HL-60 (cell line): ENCODE data around the gene S100A7.

Experiments
- DNase-seq, 2 experiments: peaks; one replicate each; pipeline ENCODE4 v3.0.0-alpha.2; 2010 to 2020; ENCODE audit warnings: low read depth in 1 of 2, low spot score in 1 of 2
- H3K27ac ChIP-seq: fragments of 250-450 bp; sonication (Bioruptor Pico); replicated peaks from 2 replicates; pipeline ENCODE4 v1.5.1; 2020; ENCODE audit warnings: mild to moderate bottlenecking, moderate library complexity
- H3K27me3 ChIP-seq: fragments of 250-450 bp; sonication (Bioruptor Pico); 2 replicates; pipeline ENCODE4 v1.5.1; 2021; ENCODE audit warnings: mild to moderate bottlenecking, moderate library complexity; ENCODE audit not compliant: insufficient read depth, poor library complexity, severe bottlenecking
- H3K4me3 ChIP-seq: replicated peaks from 2 replicates; pipeline ENCODE4 v1.5.1; 2011; ENCODE audit warnings: mild to moderate bottlenecking, control low read depth, low read length; ENCODE audit not compliant: insufficient read depth
- CTCF ChIP-seq: IDR thresholded peaks from one replicate; pipeline ENCODE4 v1.5.1; 2011; ENCODE audit warnings: low read length, control low read depth, inconsistent platforms; ENCODE audit not compliant: insufficient read depth
- GABPA ChIP-seq: IDR thresholded peaks from 2 replicates; pipeline ENCODE4 v1.6.1; 2012; ENCODE audit warnings: low read depth
- POLR2AphosphoS5 ChIP-seq: IDR thresholded peaks from 2 replicates; pipeline ENCODE4 v1.6.1; 2012; ENCODE audit warnings: low read depth
- SPI1 ChIP-seq: IDR thresholded peaks from 2 replicates; pipeline ENCODE4 v1.6.1; 2012; ENCODE audit warnings: low read depth, mild to moderate bottlenecking, borderline replicate concordance
- TF ChIP-seq, protein P1 (sequence below): IDR thresholded peaks from 2 replicates; pipeline ENCODE4 v1.6.1; 2012; ENCODE audit warnings: low read depth; ENCODE audit not compliant: insufficient replicate concordance

Gene S100A7

DNA sequence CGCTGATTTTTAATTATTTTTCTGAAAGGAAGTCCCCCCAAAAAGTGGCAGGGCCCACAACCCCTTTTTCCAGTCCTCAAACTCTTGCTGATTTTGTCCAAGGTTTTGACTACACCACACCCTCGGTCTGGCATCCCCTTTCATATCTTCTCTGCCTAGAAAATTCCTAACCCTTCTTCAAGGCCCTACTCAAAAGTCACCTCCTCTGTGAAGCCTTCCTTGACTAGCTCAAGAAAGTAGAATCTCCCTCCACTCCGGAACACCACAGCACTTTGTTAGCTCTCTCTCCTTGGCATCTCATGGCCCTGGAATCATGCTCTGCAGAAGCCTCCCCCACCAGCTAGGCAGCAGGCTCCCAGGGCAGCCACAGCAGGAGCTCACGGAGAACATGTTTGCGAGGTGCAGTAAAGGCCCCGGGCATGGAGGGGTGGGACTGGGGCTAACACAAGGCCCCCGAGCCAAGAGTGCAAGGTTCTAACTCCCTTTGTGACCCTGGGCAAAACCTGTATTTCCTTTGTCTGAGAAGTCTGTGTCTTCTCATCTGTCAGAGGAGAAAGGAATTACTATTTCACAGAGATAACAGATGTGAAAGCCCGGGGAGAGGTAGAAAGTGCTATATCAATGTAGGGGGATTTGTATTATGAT is 17.7 kb upstream of the S100A7 start:
- no peak for DNase-seq
- Histone ChIP-seq H3K4me3 (no peak overlapping the region), H3K27ac (no peak overlapping the region), H3K27me3 (peaks cover 19% of the 10 kb centered on the region)
- TF ChIP-seq CTCF (no peak), SPI1 (no peak), GABPA (no peak), POLR2AphosphoS5 (no peak)
- TF ChIP-seq, protein P1, sequence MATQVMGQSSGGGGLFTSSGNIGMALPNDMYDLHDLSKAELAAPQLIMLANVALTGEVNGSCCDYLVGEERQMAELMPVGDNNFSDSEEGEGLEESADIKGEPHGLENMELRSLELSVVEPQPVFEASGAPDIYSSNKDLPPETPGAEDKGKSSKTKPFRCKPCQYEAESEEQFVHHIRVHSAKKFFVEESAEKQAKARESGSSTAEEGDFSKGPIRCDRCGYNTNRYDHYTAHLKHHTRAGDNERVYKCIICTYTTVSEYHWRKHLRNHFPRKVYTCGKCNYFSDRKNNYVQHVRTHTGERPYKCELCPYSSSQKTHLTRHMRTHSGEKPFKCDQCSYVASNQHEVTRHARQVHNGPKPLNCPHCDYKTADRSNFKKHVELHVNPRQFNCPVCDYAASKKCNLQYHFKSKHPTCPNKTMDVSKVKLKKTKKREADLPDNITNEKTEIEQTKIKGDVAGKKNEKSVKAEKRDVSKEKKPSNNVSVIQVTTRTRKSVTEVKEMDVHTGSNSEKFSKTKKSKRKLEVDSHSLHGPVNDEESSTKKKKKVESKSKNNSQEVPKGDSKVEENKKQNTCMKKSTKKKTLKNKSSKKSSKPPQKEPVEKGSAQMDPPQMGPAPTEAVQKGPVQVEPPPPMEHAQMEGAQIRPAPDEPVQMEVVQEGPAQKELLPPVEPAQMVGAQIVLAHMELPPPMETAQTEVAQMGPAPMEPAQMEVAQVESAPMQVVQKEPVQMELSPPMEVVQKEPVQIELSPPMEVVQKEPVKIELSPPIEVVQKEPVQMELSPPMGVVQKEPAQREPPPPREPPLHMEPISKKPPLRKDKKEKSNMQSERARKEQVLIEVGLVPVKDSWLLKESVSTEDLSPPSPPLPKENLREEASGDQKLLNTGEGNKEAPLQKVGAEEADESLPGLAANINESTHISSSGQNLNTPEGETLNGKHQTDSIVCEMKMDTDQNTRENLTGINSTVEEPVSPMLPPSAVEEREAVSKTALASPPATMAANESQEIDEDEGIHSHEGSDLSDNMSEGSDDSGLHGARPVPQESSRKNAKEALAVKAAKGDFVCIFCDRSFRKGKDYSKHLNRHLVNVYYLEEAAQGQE, result no peak

DNA sequence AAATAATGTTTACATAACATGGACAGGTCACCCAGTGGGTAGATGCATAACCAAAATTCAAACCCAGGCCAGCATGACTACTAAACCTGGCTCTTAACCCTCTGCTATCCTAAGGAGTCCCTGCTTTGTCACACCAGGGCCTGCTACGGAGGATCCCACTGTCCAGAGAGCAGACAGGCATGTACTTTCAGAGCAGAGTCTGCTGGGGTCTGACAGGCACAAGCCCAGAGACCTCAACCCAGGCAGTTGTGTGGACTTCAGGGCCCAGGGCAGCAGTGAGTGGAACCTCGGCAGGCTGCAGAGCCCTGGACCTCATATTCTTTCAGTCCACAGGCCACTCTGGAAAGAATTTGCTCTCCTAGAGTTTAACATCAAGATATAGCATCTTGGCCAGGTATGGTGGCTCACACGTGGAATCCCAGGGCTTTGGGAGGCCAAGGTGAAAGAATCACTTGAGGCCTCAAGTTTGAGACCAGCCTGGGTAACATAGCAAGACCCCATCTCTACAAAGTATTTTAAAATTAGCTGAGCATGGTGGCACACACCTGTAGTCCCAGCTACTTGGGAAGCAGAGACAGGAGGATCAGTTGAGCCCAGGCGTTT is 16.1 kb upstream of the S100A7 start:
- no peak for DNase-seq
- no peak for TF ChIP-seq SPI1
- TF ChIP-seq POLR2AphosphoS5, result no peak
- TF ChIP-seq, protein P1, result no peak
- no peak for TF ChIP-seq CTCF
- TF ChIP-seq GABPA, result no peak
- Histone ChIP-seq H3K27ac (no peak overlapping the region), H3K27me3 (peaks cover 14% of the 10 kb centered on the region), H3K4me3 (no peak overlapping the region)

GRCh38 chr1:153475282-153475681 is 14.8 kb upstream of the S100A7 start:
- no peak for DNase-seq

More at GRCh38 chr1:153475282-153475681, 14.8 kb upstream of the S100A7 start:
- TF ChIP-seq GABPA (no peak), POLR2AphosphoS5 (no peak), SPI1 (no peak), CTCF (no peak)
- TF ChIP-seq, protein P1, result no peak
- Histone ChIP-seq H3K27me3 (peaks cover 6% of the 10 kb centered on the region), H3K4me3 (no peak overlapping the region), H3K27ac (no peak overlapping the region)
